Gastroesophageal sphincter (tissue), 3 donors: ENCODE data around the gene SH2B2.

Source experiments
- CTCF ChIP-seq, 4 experiments: fragments of 200-600 bp in 2 of 4; fragments of 450-650 bp in 2 of 4; sonication (generic) in 1 of 4; IDR thresholded peaks; one replicate each; pipeline ENCODE4 v1.5.1; 2017 to 2019; ENCODE audit warnings: antibody characterized with exemption in 4 of 4, mild to moderate bottlenecking in 2 of 4, moderate library complexity in 2 of 4
- EP300 ChIP-seq: sonication (generic); formaldehyde crosslinking; IDR thresholded peaks from one replicate; pipeline ENCODE4 v1.6.1; 2017; ENCODE audit warnings: antibody characterized with exemption, mild to moderate bottlenecking
- POLR2A ChIP-seq, 2 donors: fragments of 450-650 bp; IDR thresholded peaks; one replicate each; pipeline ENCODE4 v1.6.1; 2017; ENCODE audit warnings: antibody characterized with exemption in 2 of 2, mild to moderate bottlenecking in 2 of 2, moderate library complexity in 1 of 2
- POLR2AphosphoS5 ChIP-seq: sonication (generic); formaldehyde crosslinking; IDR thresholded peaks from one replicate; pipeline ENCODE4 v1.6.1; 2017; ENCODE audit warnings: antibody characterized with exemption

- no peak for TF ChIP-seq CTCF (IDR thresholded peaks at IDR 0.05)
- no peak for TF ChIP-seq EP300
- no peak for TF ChIP-seq POLR2AphosphoS5
- no peak for TF ChIP-seq POLR2A (IDR thresholded peaks at IDR 0.05)
Measured at GRCh38 chr7:102289057-102289456, 2.4 kb downstream of the SH2B2 start.
